Right lung (tissue), 5 donors: ENCODE results near the gene NBAS. TPM values are rescaled to one million over a fixed set of nuclear protein-coding genes. Genes with fewer than 3 reads are reported as not detected.
"Not testable (repeated sequence)": the region's sequence is repeated elsewhere in the genome, so short reads cannot be mapped to it uniquely, and the experiment has no call there.

Experiments used
- DNase-seq, 2 donors: peaks; one replicate each; pipeline ENCODE4 v3.0.0-alpha.2; 2013
- polyA plus RNA-seq, 5 donors: library from polyadenylated mRNA; unstranded; fragments of 120-200 nt; gene quantifications; one replicate each; pipeline versions ENCODE4 v1.2.1 to v1.2.3, GENCODE V29; 2013; ENCODE audit warnings: inconsistent platforms in 1 of 5, low replicate concordance in 1 of 5; ENCODE audit not compliant: insufficient read length in 5 of 5, insufficient read depth in 1 of 5

NBAS gene
- polyA plus RNA-seq, 5 donors = 42.6 to 50.2 (median 45.6) TPM

- no peak for DNase-seq
These were observed 196.6 kb downstream of the NBAS start for GRCh38 chr2:15364561-15364960.

- no peak for DNase-seq
These were observed 197.4 kb downstream of the NBAS start for GRCh38 chr2:15363734-15364133.

GRCh38 chr2:15363142-15363541 is 198.0 kb downstream of the NBAS start:
- DNase-seq = no peak

GRCh38 chr2:15359716-15360531 is 201.2 kb downstream of the NBAS start:
- DNase-seq = no peak

GRCh38 chr2:15357922-15358321 is 203.2 kb downstream of the NBAS start:
- DNase-seq = no peak

GRCh38 chr2:15357186-15357585 is 203.9 kb downstream of the NBAS start:
- DNase-seq = no peak

- DNase-seq = no peak
These were observed 205.7 kb downstream of the NBAS start for GRCh38 chr2:15355386-15355785.

GRCh38 chr2:15354596-15355366 is 206.4 kb downstream of the NBAS start:
- DNase-seq = no peak

GRCh38 chr2:15352363-15352762 is 208.8 kb downstream of the NBAS start:
- no peak for DNase-seq

GRCh38 chr2:15348636-15349035 is 212.5 kb downstream of the NBAS start:
- no peak for DNase-seq

GRCh38 chr2:15348045-15348444 is 213.1 kb downstream of the NBAS start:
- DNase-seq = no peak

- no peak for DNase-seq
These were observed 214.5 kb downstream of the NBAS start for GRCh38 chr2:15346624-15347023.

- no peak for DNase-seq
These were observed 223.0 kb downstream of the NBAS start for GRCh38 chr2:15337996-15338666.

GRCh38 chr2:15334644-15335326 is 226.3 kb downstream of the NBAS start:
- DNase-seq = peak in 1 of 2 donors; percentile 12

GRCh38 chr2:15331787-15332186 is 229.3 kb downstream of the NBAS start:
- no peak for DNase-seq

GRCh38 chr2:15325296-15325695 is 235.8 kb downstream of the NBAS start:
- DNase-seq = no peak

GRCh38 chr2:15323227-15323626 is 237.9 kb downstream of the NBAS start:
- DNase-seq = no peak

- DNase-seq = not testable (repeated sequence)
These were observed 239.7 kb downstream of the NBAS start for GRCh38 chr2:15321481-15321880.

GRCh38 chr2:15316370-15316814 is 244.7 kb downstream of the NBAS start:
- DNase-seq = no peak

GRCh38 chr2:15315411-15315810 is 245.7 kb downstream of the NBAS start:
- no peak for DNase-seq

GRCh38 chr2:15313657-15314056 is 247.5 kb downstream of the NBAS start:
- no peak for DNase-seq

- DNase-seq = no peak
These were observed 249.2 kb downstream of the NBAS start for GRCh38 chr2:15311926-15312325.
